Sigmoid colon (tissue), 7 donors: ENCODE results near the gene PDZD11. TPM values are rescaled to one million over a fixed set of nuclear protein-coding genes. Genes with fewer than 3 reads are reported as not detected.
"Not testable (repeated sequence)": the region's sequence is repeated elsewhere in the genome, so short reads cannot be mapped to it uniquely, and the experiment has no call there.

Experiments
- DNase-seq: peaks from one replicate; pipeline ENCODE4 v3.0.0-alpha.2; 2019
- H3K27ac ChIP-seq, 4 donors: fragments of 200-600 bp; sonication (generic); one replicate each; pipeline ENCODE4 v1.5.1; 2016 to 2019; ENCODE audit warnings: mild to moderate bottlenecking in 1 of 4
- H3K27me3 ChIP-seq, 3 donors: fragments of 200-600 bp; sonication (generic); one replicate each; pipeline ENCODE4 v1.5.1; 2019; ENCODE audit warnings: mild to moderate bottlenecking in 1 of 3
- H3K36me3 ChIP-seq, 4 donors: fragments of 200-600 bp; sonication (generic); one replicate each; pipeline ENCODE4 v1.5.1; 2016 to 2019
- H3K4me1 ChIP-seq, 4 donors: fragments of 200-600 bp; sonication (generic); one replicate each; pipeline ENCODE4 v1.5.1; 2017 to 2019
- H3K4me3 ChIP-seq, 4 donors: fragments of 200-600 bp; sonication (generic); one replicate each; pipeline ENCODE4 v1.5.1; 2017 to 2019; ENCODE audit warnings: mild to moderate bottlenecking in 2 of 4, moderate library complexity in 1 of 4
- H3K9me3 ChIP-seq, 4 donors: fragments of 200-600 bp in 3 of 4; sonication (generic) in 3 of 4; one replicate each; pipeline versions ENCODE4 v1.5.1 to v1.6.1; 2013 to 2019
- CTCF ChIP-seq, 4 experiments: fragments of 450-650 bp in 3 of 4; fragments of 200-600 bp in 1 of 4; IDR thresholded peaks; one replicate each; pipeline ENCODE4 v1.5.1; 2016 to 2019; ENCODE audit warnings: antibody characterized with exemption in 4 of 4, mild to moderate bottlenecking in 3 of 4, moderate library complexity in 2 of 4
- EP300 ChIP-seq, 4 donors: sonication (generic); formaldehyde crosslinking; IDR thresholded peaks; one replicate each; pipeline ENCODE4 v1.6.1; 2017; ENCODE audit warnings: antibody characterized with exemption in 4 of 4
- POLR2A ChIP-seq, 2 donors: fragments of 450-650 bp; IDR thresholded peaks; one replicate each; pipeline ENCODE4 v1.6.1; 2016; ENCODE audit warnings: antibody characterized with exemption in 2 of 2, mild to moderate bottlenecking in 2 of 2, moderate library complexity in 2 of 2
- POLR2AphosphoS5 ChIP-seq, 4 donors: sonication (generic); formaldehyde crosslinking; IDR thresholded peaks; one replicate each; pipeline ENCODE4 v1.6.1; 2017; ENCODE audit warnings: antibody characterized with exemption in 4 of 4
- WGBS, 2 donors: extraction: QIAGEN DNeasy Blood & Tissue Kit; methylation state at CpG; one replicate each; pipeline ENCODE4 v1.1.7; 2013; 5-methylcytosine and 5-hydroxymethylcytosine counted together
- intact Hi-C: fragments of 100-400 bp; cut with DNase I; formaldehyde crosslinking; loops from one replicate; pipeline ENCODE4 v1.15.1; 2023
- polyA plus RNA-seq, 3 donors: library from polyadenylated mRNA; stranded (reverse); fragments of 200-250 nt; gene quantifications; one replicate each; pipeline ENCODE4 v1.2.3, GENCODE V29; 2013
- small RNA-seq, 3 donors: library from RNA; depleted of rRNA; stranded (forward); fragments of <200 nt; gene quantifications; one replicate each; pipeline ENCODE3, GENCODE V24; 2016
- total RNA-seq, 4 donors: library from RNA; depleted of rRNA; stranded (reverse); fragments of >200 nt; gene quantifications; one replicate each; pipeline ENCODE4 v1.1.0, GENCODE V29; 2016
- donor health status: healthy with polysubstance abuse.
- donor health status: Bipolar disorder and iron deficiency.
- donor health status: healthy.

Gene PDZD11
- total and polyA plus RNA-seq, 7 donors = 21.2 to 115 (median 32.8) TPM

DNA sequence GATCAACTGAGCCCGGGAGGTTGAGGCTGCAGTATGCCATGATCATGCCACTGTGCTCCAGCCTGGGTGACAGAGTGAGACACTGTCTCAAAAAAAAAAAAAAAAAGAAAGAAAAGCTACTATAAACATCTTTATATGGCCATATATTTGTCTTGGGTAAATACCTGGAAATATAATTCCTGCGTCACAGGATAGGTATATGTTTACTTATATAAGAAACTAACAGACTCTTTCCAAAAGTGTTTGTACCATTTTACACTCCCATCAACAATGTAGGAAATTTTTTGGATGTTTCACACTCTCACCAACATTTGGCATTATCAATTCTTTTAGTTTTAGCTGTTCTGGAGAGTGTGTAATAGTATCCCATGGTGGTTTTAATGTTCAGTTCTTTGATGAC, 42.5 kb downstream of the PDZD11 start:
- no peak overlapping the region for H3K4me3 ChIP-seq
- DNase-seq = no peak
- H3K9me3 ChIP-seq = no peaks in the 10 kb centered on the region
- 47 to 84% methylated on average over 2 of the region's 2 CpGs for WGBS, 2 donors
- H3K27me3 ChIP-seq = no peaks in the 10 kb centered on the region
- no peaks in the 10 kb centered on the region for H3K4me1 ChIP-seq
- no peak overlapping the region for H3K27ac ChIP-seq
- no peaks in the 10 kb centered on the region for H3K36me3 ChIP-seq
- intact Hi-C loops = no loop called here
- no peak for TF ChIP-seq EP300 (IDR thresholded peaks at IDR 0.05)

DNA sequence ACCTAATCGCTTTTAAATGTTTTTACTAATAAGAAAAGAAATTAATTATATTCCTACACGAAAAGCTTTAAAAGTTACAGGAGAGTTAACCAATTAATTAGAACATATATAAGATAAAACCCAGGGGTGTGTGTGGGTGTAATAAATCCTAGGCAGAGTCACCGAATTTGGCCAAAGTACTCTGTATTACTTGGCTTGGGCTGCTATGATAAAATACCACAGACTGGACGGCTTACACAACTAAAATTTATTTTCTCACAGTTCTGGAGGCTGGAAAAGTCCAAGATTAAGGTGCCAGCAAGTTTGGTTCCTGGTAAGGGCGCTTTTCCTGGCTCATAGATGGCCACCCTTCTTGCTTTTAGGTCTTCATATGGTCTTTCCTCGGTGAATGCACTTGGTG, 44.8 kb downstream of the PDZD11 start:
- no peak for TF ChIP-seq POLR2AphosphoS5 (IDR thresholded peaks at IDR 0.05)
- no peak for TF ChIP-seq CTCF (IDR thresholded peaks at IDR 0.05)
- TF ChIP-seq POLR2A (IDR thresholded peaks at IDR 0.05) = no peak
- TF ChIP-seq EP300 (IDR thresholded peaks at IDR 0.05) = no peak
- WGBS, 2 donors = 86 to 88% methylated on average over 6 of the region's 6 CpGs
- no peaks in the 10 kb centered on the region for H3K27me3 ChIP-seq
- no peaks in the 10 kb centered on the region for H3K36me3 ChIP-seq
- H3K27ac ChIP-seq = no peak overlapping the region
- DNase-seq = no peak
- no peaks in the 10 kb centered on the region for H3K4me1 ChIP-seq
- no peak overlapping the region for H3K4me3 ChIP-seq
- intact Hi-C loops = no loop called here
- H3K9me3 ChIP-seq = no peaks in the 10 kb centered on the region

- WGBS, 2 donors = 87 to 89% methylated on average over 5 of the region's 5 CpGs
- intact Hi-C loops = not testable (repeated sequence)
These were observed 46.1 kb downstream of the PDZD11 start for GRCh38 chrX:70243601-70244000.

DNA sequence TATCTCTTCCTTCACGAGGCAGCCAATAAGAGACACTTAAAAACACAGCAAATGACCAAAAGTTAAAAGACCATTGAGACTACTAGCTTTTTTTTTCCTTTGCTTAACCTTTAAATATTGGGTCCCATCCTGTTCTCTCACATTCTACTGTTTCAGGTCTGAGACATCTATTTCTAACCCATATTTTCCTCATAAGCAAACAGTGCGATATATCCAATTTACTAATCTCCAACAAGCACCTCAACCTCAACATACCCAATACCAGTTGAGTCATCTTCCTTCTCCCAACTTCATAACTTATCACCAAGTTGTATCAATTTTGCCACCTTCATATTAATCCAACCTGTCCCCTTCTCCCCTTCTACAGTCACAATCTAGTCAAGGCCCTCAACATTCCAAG, 48.2 kb downstream of the PDZD11 start:
- no peak overlapping the region for H3K27ac ChIP-seq
- H3K9me3 ChIP-seq = no peaks in the 10 kb centered on the region
- TF ChIP-seq CTCF (IDR thresholded peaks at IDR 0.05) (no peak), POLR2A (IDR thresholded peaks at IDR 0.05) (no peak), POLR2AphosphoS5 (IDR thresholded peaks at IDR 0.05) (no peak), EP300 (IDR thresholded peaks at IDR 0.05) (no peak)
- H3K4me1 ChIP-seq = no peaks in the 10 kb centered on the region
- H3K4me3 ChIP-seq = no peak overlapping the region
- intact Hi-C loops = no loop called here
- H3K27me3 ChIP-seq = no peaks in the 10 kb centered on the region
- no peak for DNase-seq
- 85 to 94% methylated on average over 2 of the region's 2 CpGs for WGBS, 2 donors
- H3K36me3 ChIP-seq = no peaks in the 10 kb centered on the region

More at GRCh38 chrX:70243601-70244000, 46.1 kb downstream of the PDZD11 start:
- H3K9me3 ChIP-seq, DNase-seq, H3K27me3 ChIP-seq, H3K27ac ChIP-seq, H3K36me3 ChIP-seq, H3K4me1 ChIP-seq, H3K4me3 ChIP-seq: not testable (repeated sequence)

DNA sequence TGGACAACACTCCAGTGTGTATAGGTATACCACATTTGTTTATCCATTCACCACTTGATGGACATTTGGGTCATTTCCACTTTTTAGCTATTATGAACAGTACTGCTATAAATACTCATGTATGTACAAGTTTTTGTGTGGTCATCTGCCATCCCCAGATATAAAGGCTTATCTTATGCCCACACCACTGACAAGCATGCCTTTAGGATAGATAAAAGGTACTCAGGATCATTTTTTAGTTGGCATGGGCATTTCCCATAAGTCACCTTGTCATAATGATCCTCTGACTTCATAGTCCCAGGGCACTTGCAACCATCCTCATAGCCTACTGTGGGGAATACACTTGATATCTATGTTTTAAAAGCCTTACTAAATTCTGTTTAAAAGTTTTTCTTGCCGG, 49.0 kb downstream of the PDZD11 start:
- Histone ChIP-seq H3K4me3 (no peak overlapping the region), H3K9me3 (no peaks in the 10 kb centered on the region), H3K4me1 (no peaks in the 10 kb centered on the region), H3K36me3 (no peaks in the 10 kb centered on the region), H3K27me3 (no peaks in the 10 kb centered on the region), H3K27ac (no peak overlapping the region)
- no peak for DNase-seq
- 97 to 100% methylated on average over 1 of the region's 1 CpG for WGBS, 2 donors
- TF ChIP-seq CTCF (IDR thresholded peaks at IDR 0.05) (no peak), POLR2A (IDR thresholded peaks at IDR 0.05) (no peak), EP300 (IDR thresholded peaks at IDR 0.05) (no peak)
- intact Hi-C loops = no loop called here

Small RNAs within 50 kb of the gene (small RNA-seq; reads per million reads assigned to genes)
- 0 reads per million in 3 donors for gene RNA5SP507

Other genes starting within 250 kb of the PDZD11 start
- gene AWAT2, start 240.0 kb downstream of the PDZD11 start, total RNA-seq = not detected
- under 1 TPM in 1 of 3 donors, not detected in 2; 0.60 TPM for gene AWAT2, start 240.0 kb downstream of the PDZD11 start, polyA plus RNA-seq
- not detected for gene OTUD6A, start 227.5 kb downstream of the PDZD11 start, total RNA-seq
- gene OTUD6A, start 227.5 kb downstream of the PDZD11 start, polyA plus RNA-seq = not detected
- 100 to 1,000 TPM in 1 of 4 donors, 10 to 100 TPM in 3; 71.5 to 100 (median 85.0) TPM for gene IGBP1, start 156.5 kb downstream of the PDZD11 start, total RNA-seq
- 100 to 1,000 TPM in 2 of 3 donors, 10 to 100 TPM in 1; 69.7 to 126 (median 114) TPM for gene IGBP1, start 156.5 kb downstream of the PDZD11 start, polyA plus RNA-seq
- not detected for gene DGAT2L6, start 112.4 kb downstream of the PDZD11 start, total RNA-seq
- not detected for gene DGAT2L6, start 112.4 kb downstream of the PDZD11 start, polyA plus RNA-seq
- not detected for gene AWAT1, start 55.3 kb downstream of the PDZD11 start, total RNA-seq
- not detected for gene AWAT1, start 55.3 kb downstream of the PDZD11 start, polyA plus RNA-seq
- gene P2RY4, start 29.7 kb downstream of the PDZD11 start, total RNA-seq = 1 to 10 TPM in 1 of 4 donors, under 1 TPM in 2, not detected in 1; 0.27 to 1.7 (median 0.33) TPM
- gene P2RY4, start 29.7 kb downstream of the PDZD11 start, polyA plus RNA-seq = under 1 TPM; 0.44 to 0.60 (median 0.46) TPM
- gene ARR3, start 21.6 kb downstream of the PDZD11 start, total RNA-seq = not detected
- gene ARR3, start 21.6 kb downstream of the PDZD11 start, polyA plus RNA-seq = under 1 TPM in 2 of 3 donors, not detected in 1; 0.25 to 0.60 TPM
- gene RAB41, start 7.8 kb downstream of the PDZD11 start, total RNA-seq = not detected
- under 1 TPM in 1 of 3 donors, not detected in 2; 0.10 TPM for gene RAB41, start 7.8 kb downstream of the PDZD11 start, polyA plus RNA-seq
- under 1 TPM; 0.16 to 0.55 (median 0.45) TPM for gene KIF4A, start 177 bp upstream of the PDZD11 start, total RNA-seq
- 1 to 10 TPM in 2 of 3 donors, under 1 TPM in 1; 0.60 to 5.5 (median 2.1) TPM for gene KIF4A, start 177 bp upstream of the PDZD11 start, polyA plus RNA-seq
- not detected for gene GDPD2, start 133.4 kb upstream of the PDZD11 start, total RNA-seq
- 1 to 10 TPM; 2.3 to 8.7 (median 3.0) TPM for gene GDPD2, start 133.4 kb upstream of the PDZD11 start, polyA plus RNA-seq
- 10 to 100 TPM; 12.5 to 24.0 (median 21.6) TPM for gene DLG3, start 154.9 kb upstream of the PDZD11 start, total RNA-seq
- gene DLG3, start 154.9 kb upstream of the PDZD11 start, polyA plus RNA-seq = 10 to 100 TPM; 24.0 to 35.2 (median 32.8) TPM